GM12801 (cell line): ENCODE data around the gene FZR1.

ENCODE experiments used
- CTCF ChIP-seq: IDR thresholded peaks from one replicate; pipeline ENCODE4 v1.5.1; 2011; ENCODE audit warnings: control low read depth; ENCODE audit not compliant: insufficient read length; ENCODE audit errors: extremely low read depth

FZR1 gene

GRCh38 chr19:3500429-3501101, 5.5 kb upstream of the FZR1 start, which contains the start of gene DOHH:
Gene DOHH (minus strand): TSS chr19:3500674. CDS start chr19:3496814, 3,860 bp downstream.
- no peak for TF ChIP-seq CTCF

- no peak for TF ChIP-seq CTCF
Observed at GRCh38 chr19:3501780-3502179, 4.3 kb upstream of the FZR1 start.

GRCh38 chr19:3503036-3503572, 3.0 kb upstream of the FZR1 start:
- TF ChIP-seq CTCF: no peak

GRCh38 chr19:3504735-3505134, 1.4 kb upstream of the FZR1 start:
- TF ChIP-seq CTCF: no peak

- no peak for TF ChIP-seq CTCF
Observed at GRCh38 chr19:3506384-3507340, 551 bp downstream of the FZR1 start.

GRCh38 chr19:3507371-3508120, 1.4 kb downstream of the FZR1 start:
- TF ChIP-seq CTCF: no peak
